Heart left ventricle (tissue), 13 donors: ENCODE results near the gene PRR29.

Experiments used
- POLR2A ChIP-seq, 2 donors: fragments of 450-650 bp; IDR thresholded peaks; one replicate each; pipeline ENCODE4 v1.6.1; 2017; ENCODE audit warnings: antibody characterized with exemption in 2 of 2, mild to moderate bottlenecking in 2 of 2, moderate library complexity in 2 of 2
- TF ChIP-seq, protein P1 (sequence below), 12 donors: fragments of 200-600 bp; sonication (generic) in 4 of 12; IDR thresholded peaks; one replicate each; pipeline versions ENCODE4 v1.5.0 to v1.8.0; 2018 to 2022; ENCODE audit warnings: antibody characterized with exemption in 12 of 12, mild to moderate bottlenecking in 5 of 12
- donor health status: ischemic (EF 13 %, LVEDD 7.1; RV severe dilation, severe dysfunction).
- donor health status: DM: no; HTN: yes; CAD: no.
- donor health status: DM: no; HTN: no; CAD: no.
- donor health status: ischemic (EF 25% LVEDD 6.9; RV normal size, moderate dysfunction).
- donor health status: ischemic (EF 25% LVEDD 5.7; RV mildly dilated, moderate dysfunction).
- donor health status: ischemic (EF 35%, LVEDD 5.7; RV mildly dilated, moderate dysfunction).
- donor health status: nonischemic (EF 11% LVEDD 7.7; RV severe dilation, severe dysfunction).
- donor health status: DM: yes; HTN: yes; CAD: no.
- donor health status: PGD.
- donor health status: ischemic (EF 29% LVEDD 5.4; RV normal size, mild dysfunction).
- donor health status: nonischemic (EF 23%, LVEDD 6.1; RV moderate dilation, normal function).

DNA sequence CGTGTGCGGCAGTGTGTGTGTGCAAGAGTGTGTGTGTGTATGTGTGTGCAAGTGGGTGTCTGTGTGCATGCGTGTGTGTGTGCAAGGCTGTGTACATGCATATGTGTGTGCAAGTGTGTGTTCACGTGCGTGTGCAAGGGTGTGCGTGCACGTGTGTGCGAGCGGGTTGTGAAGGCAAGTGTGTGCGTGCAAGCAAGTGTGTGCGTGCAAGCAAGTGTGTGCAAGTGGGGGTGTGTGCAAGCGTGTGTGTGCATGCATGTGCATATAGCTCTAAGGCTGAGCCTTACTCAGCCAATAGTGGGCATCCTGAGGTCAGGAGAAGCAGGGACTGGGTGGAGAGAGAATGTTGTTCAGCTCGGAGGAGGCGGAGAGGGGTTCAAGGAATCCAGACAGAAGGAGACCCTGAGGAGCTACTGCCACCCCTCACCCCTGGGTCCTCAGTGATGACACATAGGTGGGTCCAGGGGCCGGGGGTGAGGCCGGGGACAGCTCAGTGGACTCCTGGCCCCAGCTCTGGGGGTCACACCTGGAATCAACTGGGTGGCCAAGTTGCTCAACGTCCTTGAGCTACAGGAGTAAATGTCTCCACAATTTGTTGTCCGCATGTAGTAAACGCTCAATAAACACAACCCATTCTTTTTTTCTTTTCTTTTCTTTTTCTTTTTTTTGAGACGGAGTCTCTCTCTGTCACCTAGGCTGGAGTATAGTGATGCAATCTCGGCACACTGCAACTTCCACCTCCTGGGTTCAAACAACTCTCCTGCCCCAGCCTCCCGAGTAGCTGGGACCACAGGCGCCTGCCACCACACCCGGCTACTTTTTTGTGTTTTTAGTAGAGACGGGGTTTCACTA is 1.8 kb downstream of the PRR29 start:
- TF ChIP-seq POLR2A (IDR thresholded peaks at IDR 0.05), result no peak
- TF ChIP-seq, protein P1, sequence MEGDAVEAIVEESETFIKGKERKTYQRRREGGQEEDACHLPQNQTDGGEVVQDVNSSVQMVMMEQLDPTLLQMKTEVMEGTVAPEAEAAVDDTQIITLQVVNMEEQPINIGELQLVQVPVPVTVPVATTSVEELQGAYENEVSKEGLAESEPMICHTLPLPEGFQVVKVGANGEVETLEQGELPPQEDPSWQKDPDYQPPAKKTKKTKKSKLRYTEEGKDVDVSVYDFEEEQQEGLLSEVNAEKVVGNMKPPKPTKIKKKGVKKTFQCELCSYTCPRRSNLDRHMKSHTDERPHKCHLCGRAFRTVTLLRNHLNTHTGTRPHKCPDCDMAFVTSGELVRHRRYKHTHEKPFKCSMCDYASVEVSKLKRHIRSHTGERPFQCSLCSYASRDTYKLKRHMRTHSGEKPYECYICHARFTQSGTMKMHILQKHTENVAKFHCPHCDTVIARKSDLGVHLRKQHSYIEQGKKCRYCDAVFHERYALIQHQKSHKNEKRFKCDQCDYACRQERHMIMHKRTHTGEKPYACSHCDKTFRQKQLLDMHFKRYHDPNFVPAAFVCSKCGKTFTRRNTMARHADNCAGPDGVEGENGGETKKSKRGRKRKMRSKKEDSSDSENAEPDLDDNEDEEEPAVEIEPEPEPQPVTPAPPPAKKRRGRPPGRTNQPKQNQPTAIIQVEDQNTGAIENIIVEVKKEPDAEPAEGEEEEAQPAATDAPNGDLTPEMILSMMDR (IDR thresholded peaks at IDR 0.05), result no peak
